ENCODE data around the gene PLA2R1.

Gene PLA2R1

DNA sequence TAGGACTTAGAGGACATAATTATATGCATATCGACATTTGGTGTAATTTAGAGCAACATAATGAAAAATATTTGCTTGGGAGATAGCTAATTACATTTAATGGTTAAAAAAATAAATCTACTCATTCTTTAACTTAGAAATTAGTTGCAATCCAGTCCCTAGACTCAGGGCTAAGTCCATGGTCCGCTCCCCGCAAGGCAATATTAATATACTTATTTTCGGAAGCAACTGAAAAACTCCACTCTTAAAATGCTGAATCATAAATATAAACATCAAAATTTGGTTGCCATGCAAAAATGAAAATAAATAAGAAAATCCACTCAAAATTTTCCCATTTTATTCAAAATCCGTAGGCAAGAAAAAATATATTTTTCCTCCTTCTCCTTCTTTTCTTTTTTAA, 164.7 kb downstream of the PLA2R1 start:
- no peak for DNase-seq (ENCODE audit: low read depth in 4 of 4, low spot score in 1 of 4)

DNA sequence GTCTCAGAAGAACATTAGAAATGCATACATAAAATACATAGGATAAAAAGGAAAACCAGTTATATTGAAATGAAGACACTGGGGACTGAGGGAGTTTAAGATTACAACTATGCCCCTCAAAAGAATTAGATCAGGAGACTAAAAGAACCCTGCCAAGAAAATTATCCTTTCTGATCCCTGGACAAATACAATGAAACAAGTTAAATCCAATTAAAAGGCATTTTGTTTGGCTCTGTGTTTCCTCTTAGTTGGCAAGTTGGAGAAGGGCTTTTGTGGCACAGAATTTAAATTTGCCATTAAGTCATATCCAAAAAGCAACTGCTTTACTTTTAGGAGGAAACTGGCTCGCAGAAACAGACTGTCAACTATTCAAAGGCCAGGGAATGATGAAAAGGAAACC, 165.3 kb downstream of the PLA2R1 start:
- DNase-seq (ENCODE audit: low read depth in 4 of 4, low spot score in 1 of 4) = no peak

DNA sequence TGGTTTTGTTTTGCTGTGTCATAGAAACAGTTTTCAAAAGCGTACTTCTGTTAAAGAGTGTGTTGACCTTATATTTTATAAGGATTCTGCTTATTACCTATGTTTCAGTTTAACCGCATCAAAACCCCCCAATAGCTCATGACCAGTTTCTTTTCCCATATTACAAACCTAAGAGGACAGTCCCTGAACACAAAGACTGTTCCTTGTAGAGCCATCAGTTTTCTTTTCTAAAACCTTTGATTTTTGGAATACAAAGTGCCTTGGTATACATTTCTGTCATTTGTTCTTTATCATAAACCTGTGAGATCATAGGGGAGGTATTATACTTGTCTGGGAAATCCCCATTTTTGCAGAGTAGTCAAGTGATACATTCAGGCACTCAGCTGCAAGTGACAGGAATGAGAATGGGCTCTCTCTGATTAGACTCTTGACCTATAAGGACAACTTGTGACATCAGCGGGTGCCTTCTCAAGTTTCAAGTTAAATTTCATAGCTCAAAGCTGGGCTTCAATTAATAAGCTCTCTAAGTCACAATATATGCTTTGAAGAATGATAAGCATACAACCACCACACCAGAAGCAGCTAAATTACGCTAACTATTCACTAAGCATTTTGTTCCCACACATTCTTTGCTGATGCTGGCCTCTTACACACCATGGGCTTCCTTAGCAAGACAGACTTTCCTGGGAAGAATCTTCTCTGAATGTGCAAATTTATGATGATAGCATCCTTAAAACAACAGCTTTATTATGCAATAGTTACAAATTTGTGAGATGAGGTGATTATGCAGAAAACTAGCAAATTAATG, 167.0 kb downstream of the PLA2R1 start:
- no peak for DNase-seq (ENCODE audit: low read depth in 4 of 4, low spot score in 1 of 4)

DNA sequence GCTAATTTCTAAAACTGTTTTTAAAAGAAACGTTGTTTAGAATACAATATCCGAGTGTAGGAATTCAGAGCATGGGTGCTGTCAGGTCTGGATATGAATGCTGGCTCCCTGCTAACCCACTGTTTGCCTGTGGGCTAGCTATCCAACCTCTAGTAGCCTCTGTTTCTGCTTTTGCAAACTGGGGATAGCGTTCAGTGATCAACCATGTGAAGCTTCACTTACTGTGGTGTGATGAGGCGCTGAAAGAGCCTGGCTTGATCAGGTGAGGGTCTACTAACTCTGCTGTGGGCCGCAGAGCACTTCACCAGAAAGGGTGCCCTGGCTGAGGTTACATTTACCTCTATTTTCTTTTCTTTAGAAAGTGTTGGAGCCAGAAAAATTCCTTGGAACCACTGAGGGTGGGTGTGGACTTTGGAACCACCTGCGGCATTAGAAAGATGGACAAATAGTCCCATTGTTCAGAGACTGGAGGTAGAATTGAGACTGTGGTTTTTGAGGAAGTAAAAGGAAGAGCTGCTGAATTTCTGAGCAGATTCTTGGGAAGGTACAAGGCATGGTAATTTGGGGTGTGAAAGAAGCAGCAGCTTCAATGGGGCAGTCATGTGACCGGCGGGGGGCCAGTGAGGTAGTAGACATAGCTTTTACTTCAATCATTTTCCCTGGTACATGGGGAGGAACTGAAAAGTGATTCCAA, 168.1 kb downstream of the PLA2R1 start:
- DNase-seq (ENCODE audit: low read depth in 4 of 4, low spot score in 1 of 4) = no peak

DNA sequence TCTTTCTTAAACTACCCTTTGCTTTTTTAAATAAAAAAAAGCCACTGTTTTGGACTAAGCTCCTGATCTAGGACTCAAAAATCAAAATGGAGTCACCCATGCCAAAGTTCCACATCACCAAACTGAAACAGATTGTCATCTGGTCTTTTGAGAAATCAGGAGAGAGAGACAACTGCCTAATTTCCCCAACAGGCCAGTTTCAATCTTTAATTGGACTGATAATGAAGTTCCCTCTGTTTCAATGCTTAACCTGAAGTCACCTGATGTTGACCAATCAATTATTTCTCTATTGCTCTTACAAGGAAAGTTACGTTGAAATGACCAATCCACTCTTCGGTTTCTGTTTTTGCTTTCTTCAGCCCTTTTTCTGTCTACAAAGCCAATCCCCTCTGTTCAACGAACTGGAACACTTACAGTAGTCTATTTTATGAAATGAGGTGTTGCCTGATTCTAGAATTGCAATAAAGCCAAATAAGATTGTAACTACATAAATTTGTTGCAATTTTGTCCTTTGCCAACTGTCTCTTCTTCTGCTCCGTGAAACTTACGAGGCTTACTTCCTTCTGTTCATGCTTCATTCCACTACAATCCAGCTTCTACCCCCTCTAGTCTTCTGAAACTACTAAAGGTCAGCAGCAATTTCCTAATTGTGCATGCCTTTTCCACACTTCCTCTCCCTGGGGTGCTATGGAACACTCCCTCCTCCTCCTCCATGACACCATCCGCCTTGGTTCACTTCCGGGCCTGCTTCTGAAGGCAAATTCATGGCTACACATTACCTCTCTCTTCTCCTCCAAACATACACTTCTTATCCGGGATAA, 169.2 kb downstream of the PLA2R1 start:
- DNase-seq (ENCODE audit: low read depth in 4 of 4, low spot score in 1 of 4) = no peak

DNA sequence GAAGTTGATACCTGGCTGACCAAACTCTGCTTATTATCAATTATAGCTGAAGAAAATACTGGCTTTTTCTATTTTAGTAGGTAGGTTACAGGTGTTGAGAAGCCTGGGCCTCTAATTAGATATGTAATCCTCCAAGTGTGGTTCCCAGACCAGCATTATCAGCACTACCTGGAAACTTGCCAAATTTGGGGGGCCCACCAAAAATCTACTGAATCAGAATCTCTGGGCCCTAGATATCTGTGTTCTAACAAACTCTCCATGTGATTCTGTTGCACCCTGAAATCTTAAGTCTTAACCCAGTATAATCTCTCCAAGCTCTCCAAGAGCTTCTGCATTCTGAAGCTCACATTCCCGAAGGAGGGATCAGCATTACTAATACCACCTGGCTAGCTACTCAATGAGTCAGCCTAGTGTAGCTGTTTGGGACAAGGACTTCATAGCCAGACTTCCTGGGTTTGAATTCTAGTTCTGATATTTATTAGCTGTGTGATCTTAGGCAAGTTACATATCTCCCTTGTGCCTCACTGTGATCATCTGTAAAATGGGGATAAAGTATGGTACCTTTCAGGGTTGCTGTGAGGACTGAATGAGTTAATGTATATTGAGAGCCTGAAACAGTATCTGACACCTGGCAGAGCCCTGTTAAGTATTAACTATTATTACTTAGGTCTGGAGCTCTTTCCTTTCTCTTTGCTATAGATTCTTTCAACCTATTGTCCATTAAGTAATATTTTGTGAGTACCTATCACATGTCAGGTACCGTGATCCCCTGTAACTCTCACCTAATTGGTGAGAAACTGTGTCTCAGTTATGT, 170.3 kb downstream of the PLA2R1 start:
- DNase-seq (ENCODE audit: low read depth in 4 of 4, low spot score in 1 of 4) = no peak

DNA sequence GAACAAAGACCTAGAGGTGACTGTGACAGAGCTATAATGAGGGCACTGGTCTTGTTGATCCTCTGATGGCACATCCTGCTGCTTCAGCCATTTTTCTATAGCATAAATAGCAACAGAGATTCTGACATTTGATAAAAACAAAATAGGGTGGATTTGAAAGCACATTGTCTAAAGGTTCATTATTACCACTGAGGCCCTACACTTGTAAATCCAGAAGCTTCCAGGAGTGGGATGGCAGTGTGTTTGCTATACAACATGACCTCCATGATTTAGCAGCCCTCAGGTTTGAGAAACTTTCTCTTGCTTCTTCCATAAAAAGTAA, 171.2 kb downstream of the PLA2R1 start:
- DNase-seq (ENCODE audit: low read depth in 4 of 4, low spot score in 1 of 4) = no peak

DNA sequence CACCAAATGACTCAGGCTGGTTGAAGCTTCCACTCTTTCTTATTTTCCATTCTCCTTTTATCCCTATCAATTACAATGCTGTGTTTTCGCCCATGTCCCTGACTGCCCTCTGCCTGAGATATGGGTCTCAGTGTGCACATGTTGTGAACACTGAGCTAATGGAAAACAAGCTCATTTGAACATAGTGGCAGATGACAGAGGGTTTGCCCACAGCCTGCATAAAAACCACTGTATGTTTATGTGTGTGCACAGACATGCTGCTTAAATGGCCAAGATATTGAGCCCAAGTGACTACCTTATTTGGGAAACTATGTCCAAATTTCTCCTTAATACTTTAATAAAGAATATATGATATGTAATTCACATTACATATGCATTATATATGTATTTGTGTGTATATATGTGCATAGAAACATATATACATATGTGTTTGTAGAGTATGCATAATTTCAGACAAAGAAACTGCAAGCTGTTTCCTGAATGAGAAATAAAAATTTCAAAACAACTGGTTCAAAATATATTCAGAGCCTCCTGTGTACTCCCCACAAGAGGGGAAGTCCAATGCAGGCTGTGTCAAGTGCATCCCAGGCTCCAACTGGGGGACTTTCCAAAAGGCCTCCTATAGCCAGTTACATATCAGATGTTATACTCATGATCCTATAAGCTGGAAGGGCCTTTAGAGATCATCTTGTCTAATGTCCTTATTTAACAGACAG, 171.7 kb downstream of the PLA2R1 start:
- no peak for DNase-seq (ENCODE audit: low read depth in 4 of 4, low spot score in 1 of 4)

DNA sequence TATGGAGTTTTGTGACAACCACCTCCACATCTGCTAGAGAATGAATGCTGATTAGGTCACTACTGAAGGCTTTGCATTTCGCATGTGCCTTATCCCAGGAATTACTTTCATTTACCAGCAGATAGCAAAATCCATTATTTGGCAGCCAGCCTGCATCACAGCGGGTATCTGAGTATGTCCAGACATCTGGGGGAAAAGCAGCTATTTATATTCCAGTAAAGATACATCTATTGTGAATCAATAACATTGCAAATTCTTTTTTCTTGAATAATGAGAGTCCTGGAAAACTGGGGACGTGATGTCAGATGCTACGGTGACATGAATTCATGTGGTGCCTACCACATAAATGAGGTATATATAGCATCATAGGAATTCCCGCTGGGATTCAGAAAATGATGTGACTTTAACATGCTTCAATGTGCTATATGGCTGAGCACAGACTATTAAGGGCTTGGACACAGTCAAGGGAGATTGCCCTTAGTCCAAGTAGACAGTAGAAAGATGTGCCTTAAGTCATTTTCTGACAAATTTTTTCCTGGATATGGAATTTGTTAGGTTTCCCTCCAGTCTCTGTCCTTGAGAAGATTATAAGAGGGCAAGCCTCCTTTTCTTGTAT, 180.2 kb downstream of the PLA2R1 start:
- no peak for DNase-seq (ENCODE audit: low read depth in 4 of 4, low spot score in 1 of 4)
